AG04450 (cell line): ENCODE data around the gene OR4A15. TPM values are rescaled to one million over a fixed set of nuclear protein-coding genes. Genes with fewer than 3 reads are reported as not detected.

ENCODE experiments used
- CTCF ChIA-PET: fragments of 300-600, 350-600 bp; formaldehyde crosslinking; extraction: SDS; loops from one replicate; lab custom pipeline; 2022; ENCODE audit warnings: antibody characterized with exemption, inconsistent platforms; lab: Charles Lee
- POLR2A ChIA-PET: fragments of 350-600 bp; formaldehyde crosslinking; extraction: SDS; loops from one replicate; lab custom pipeline; 2021; ENCODE audit warnings: antibody characterized with exemption, inconsistent platforms; lab: Yijun Ruan, JAX
- DNase-seq: peaks from one replicate; pipeline ENCODE4 v3.0.0-alpha.2; 2011; ENCODE audit warnings: low read depth, low spot score
- H3K27ac ChIP-seq: one replicate; pipeline ENCODE4 v1.5.1; 2012; ENCODE audit warnings: low read depth, low read length, control low read depth
- H3K27me3 ChIP-seq: one replicate; pipeline ENCODE4 v1.6.0; 2012; ENCODE audit warnings: low read length; ENCODE audit not compliant: control insufficient read depth, insufficient read depth
- H3K4me3 ChIP-seq: 2 replicates; pipeline ENCODE4 v1.5.1; 2011; ENCODE audit warnings: mild to moderate bottlenecking, low read depth, low read length, control low read depth
- H3K9me3 ChIP-seq: 2 replicates; pipeline ENCODE4 v1.5.1; 2012; ENCODE audit warnings: low read length; ENCODE audit not compliant: control insufficient read depth, insufficient read depth
- polyA minus RNA-seq: library from RNA; depleted of rRNA, polyadenylated mRNA; stranded (reverse); fragments of >200 nt; gene quantifications from 2 replicates; pipeline ENCODE4 v1.2.3, GENCODE V29; 2011; rRNA and poly(A)+ RNA removed
- polyA plus RNA-seq: library from polyadenylated mRNA; depleted of rRNA; stranded (reverse); fragments of >200 nt; gene quantifications from 2 replicates; pipeline ENCODE4 v1.2.3, GENCODE V29; 2011; rRNA removed
- TF ChIP-seq, protein P1 (sequence below): IDR thresholded peaks from 2 replicates; pipeline ENCODE4 v1.5.1; 2011; ENCODE audit warnings: low read depth, low read length, control low read depth, inconsistent platforms

OR4A15 gene
- polyA plus RNA-seq (not detected in 2 replicates), polyA minus RNA-seq (not detected in 2 replicates)

DNA sequence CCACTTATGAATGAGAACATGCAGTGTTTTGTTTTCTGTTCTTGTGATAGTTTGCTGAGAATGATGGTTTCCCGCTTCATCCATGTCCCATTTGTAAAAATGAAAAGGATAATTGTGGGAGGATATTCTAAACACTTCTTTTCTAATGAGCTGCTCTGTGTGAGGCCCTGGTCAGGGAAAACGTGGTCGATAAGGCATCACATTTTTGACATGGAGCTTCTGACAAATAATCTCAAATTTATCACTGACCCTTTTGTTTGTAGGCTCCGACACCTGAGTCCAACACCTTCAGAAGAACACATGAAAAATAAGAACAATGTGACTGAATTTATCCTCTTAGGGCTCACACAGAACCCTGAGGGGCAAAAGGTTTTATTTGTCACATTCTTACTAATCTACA is at the start of gene OR4A15:
Gene OR4A15 (plus strand): TSS at position 301 of the 400 bp plus-strand sequence. CDS start 0 bp downstream, at position 301.
- TF ChIP-seq, protein P1, sequence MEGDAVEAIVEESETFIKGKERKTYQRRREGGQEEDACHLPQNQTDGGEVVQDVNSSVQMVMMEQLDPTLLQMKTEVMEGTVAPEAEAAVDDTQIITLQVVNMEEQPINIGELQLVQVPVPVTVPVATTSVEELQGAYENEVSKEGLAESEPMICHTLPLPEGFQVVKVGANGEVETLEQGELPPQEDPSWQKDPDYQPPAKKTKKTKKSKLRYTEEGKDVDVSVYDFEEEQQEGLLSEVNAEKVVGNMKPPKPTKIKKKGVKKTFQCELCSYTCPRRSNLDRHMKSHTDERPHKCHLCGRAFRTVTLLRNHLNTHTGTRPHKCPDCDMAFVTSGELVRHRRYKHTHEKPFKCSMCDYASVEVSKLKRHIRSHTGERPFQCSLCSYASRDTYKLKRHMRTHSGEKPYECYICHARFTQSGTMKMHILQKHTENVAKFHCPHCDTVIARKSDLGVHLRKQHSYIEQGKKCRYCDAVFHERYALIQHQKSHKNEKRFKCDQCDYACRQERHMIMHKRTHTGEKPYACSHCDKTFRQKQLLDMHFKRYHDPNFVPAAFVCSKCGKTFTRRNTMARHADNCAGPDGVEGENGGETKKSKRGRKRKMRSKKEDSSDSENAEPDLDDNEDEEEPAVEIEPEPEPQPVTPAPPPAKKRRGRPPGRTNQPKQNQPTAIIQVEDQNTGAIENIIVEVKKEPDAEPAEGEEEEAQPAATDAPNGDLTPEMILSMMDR = no peak
- ChIA-PET POLR2A (no interaction called here), CTCF (no interaction called here)
- no peak within 1 kb of the TSS for H3K27ac ChIP-seq
- no peak for DNase-seq
- H3K9me3 ChIP-seq = peaks cover 6% of the 10 kb centered on the region
- H3K27me3 ChIP-seq = no peaks in the 10 kb centered on the region
- H3K4me3 ChIP-seq = no peak within 1 kb of the TSS

DNA sequence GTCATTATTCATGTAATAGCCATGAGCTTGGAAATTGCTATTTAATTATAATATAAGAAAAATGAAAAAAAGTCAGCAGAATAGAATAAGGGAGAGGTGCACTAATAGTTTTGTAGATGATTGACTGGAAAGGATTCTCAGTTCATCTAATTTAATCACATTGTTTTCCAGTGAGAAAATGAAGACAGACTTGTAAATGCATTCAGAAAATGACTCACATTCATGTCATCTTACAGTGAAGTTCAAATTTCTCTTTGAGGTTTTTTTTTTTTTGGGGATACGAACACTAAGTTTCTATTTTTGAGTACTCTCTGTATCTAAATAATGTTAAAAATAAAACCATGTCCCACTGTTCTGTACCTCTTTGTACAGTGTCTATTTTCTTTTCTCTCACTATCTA is 43.3 kb upstream of the OR4A15 start:
- H3K4me3 ChIP-seq = no peak overlapping the region
- no peak overlapping the region for H3K27ac ChIP-seq
- no peak for DNase-seq
- TF ChIP-seq, protein P1 = no peak
- ChIA-PET CTCF (no interaction called here), POLR2A (no interaction called here)
- H3K27me3 ChIP-seq = no peaks in the 10 kb centered on the region
- H3K9me3 ChIP-seq = no peaks in the 10 kb centered on the region

DNA sequence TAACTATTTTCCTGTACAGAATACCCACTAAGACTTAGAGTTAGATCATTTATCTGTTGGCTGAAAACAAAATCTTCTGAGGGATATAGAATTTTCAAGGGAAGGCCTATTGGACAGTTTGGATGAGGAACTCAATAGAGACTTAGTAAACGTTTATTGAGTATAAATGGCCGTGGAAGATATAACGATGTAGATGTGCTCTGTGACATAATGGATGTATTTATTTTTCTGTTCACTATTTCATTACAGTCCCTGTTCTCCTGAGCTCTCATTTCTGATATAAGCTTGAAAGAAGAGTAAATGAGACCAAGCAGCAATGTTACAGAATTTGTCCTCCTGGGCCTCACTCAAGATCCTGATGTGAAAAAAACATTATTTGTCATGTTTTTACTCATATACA is 24.9 kb upstream of the OR4A15 start, which contains the start of gene OR4A16:
Gene OR4A16 (plus strand): TSS at position 301 of the 400 bp plus-strand sequence. CDS start 0 bp downstream, at position 301.
- Histone ChIP-seq H3K27ac (no peak within 1 kb of the TSS), H3K27me3 (no peaks in the 10 kb centered on the region), H3K9me3 (peaks cover 6% of the 10 kb centered on the region), H3K4me3 (no peak within 1 kb of the TSS)
- DNase-seq = no peak
- ChIA-PET CTCF (no interaction called here), POLR2A (no interaction called here)
- TF ChIP-seq, protein P1 = no peak

DNA sequence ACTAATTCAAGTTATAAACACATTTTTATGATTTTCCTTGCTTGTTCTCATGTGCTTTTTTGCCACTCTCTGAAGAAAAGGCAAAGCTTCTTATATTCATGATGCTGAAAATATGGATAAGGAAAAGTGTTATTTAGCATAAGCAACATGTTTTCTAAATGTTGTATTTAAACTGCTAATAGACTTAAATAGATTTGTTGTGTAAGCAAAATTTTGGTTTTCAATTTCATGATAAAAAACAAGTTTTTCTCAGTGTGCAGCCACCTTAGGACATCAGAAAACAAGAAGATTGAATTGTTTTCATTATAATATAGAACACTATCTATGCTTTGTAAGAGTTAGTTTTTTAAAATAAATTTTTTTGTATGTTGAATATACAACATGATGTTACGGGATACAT is 22.5 kb upstream of the OR4A15 start:
- ChIA-PET POLR2A (no interaction called here), CTCF (no interaction called here)
- Histone ChIP-seq H3K4me3 (no peak overlapping the region), H3K27me3 (no peaks in the 10 kb centered on the region), H3K27ac (no peak overlapping the region), H3K9me3 (peaks cover 10% of the 10 kb centered on the region)
- DNase-seq = no peak
- TF ChIP-seq, protein P1 = no peak

DNA sequence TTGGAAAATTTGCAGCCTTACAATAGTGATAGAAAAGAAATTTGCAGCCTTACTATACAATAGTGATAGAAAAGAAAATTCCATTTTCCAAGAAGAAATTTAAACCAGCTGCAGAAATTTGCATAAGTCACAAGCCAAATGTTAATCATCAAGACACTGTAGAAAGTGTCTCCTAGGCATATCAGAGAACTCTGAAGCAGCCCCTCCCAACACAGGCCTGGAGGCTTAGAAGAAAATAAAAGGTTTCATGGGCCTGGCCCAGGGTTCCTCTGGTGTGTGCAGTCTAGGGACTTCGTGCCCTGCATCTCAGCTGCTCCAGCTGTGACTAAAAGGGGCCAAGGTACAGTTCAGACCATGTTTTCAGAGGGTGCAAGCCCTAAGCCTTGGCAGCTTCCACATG is 18.7 kb upstream of the OR4A15 start:
- no peak overlapping the region for H3K27ac ChIP-seq
- no peaks in the 10 kb centered on the region for H3K27me3 ChIP-seq
- ChIA-PET POLR2A (no interaction called here), CTCF (no interaction called here)
- DNase-seq = no peak
- peaks cover 10% of the 10 kb centered on the region for H3K9me3 ChIP-seq
- H3K4me3 ChIP-seq = no peak overlapping the region
- TF ChIP-seq, protein P1 = no peak
